ENCODE results near the gene GABBR1. TPM values are rescaled to one million over a fixed set of nuclear protein-coding genes. Genes with fewer than 3 reads are reported as not detected.

Gene GABBR1
- total RNA-seq, 1 experiment from 2014 or later = 146 TPM

GRCh38 chr6:29531668-29532067, 101.3 kb downstream of the GABBR1 start:
- Histone ChIP-seq H3K9ac (ENCODE audit: extremely low read depth, insufficient read length, low read length) (no peak overlapping the region), H2BK20ac (ENCODE audit: low read depth, low read length, poor library complexity, severe bottlenecking) (no peak overlapping the region), H2BK15ac (ENCODE audit: low read depth, low read length) (no peak overlapping the region), H2AFZ (ENCODE audit: low read length) (no peak overlapping the region), H3K4me2 (ENCODE audit: insufficient read depth, insufficient read length, low read length) (no peak overlapping the region), H4K91ac (ENCODE audit: insufficient read length, low read depth, low read length) (no peak overlapping the region), H3K27ac (ENCODE audit: insufficient read length, low read depth, low read length) (no peak overlapping the region), H3T11ph (ENCODE audit: low read length) (no peak overlapping the region), H3K4ac (ENCODE audit: low read depth, low read length) (no peak overlapping the region), H2AK5ac (ENCODE audit: insufficient read length, low read length) (no peak overlapping the region), H3K56ac (ENCODE audit: insufficient read length, low read depth, low read length) (no peak overlapping the region), H2BK12ac (ENCODE audit: insufficient read length, low read depth, low read length) (no peak overlapping the region), H3K9me3 (ENCODE audit: control insufficient read depth, low read depth, low read length) (no peaks in the 10 kb centered on the region), H3K18ac (ENCODE audit: insufficient read length, low read depth, low read length) (no peak overlapping the region), H2BK5ac (ENCODE audit: insufficient read length, low read length) (no peak overlapping the region), H3K79me1 (ENCODE audit: insufficient read depth, low read depth, low read length, poor library complexity, severe bottlenecking) (no peaks in the 10 kb centered on the region), H4K20me1 (ENCODE audit: control insufficient read depth, insufficient read depth, insufficient read length) (no peaks in the 10 kb centered on the region), H3K27me3 (ENCODE audit: insufficient read depth, low read length) (no peaks in the 10 kb centered on the region), H4K8ac (replicated peaks; ENCODE audit: insufficient read length, low read depth, low read length) (no peak overlapping the region), H3K4me1 (ENCODE audit: insufficient read depth, low read length) (no peaks in the 10 kb centered on the region), H3K14ac (ENCODE audit: insufficient read depth, low read length) (no peak overlapping the region), H3K79me2 (ENCODE audit: insufficient read depth, low read length) (no peaks in the 10 kb centered on the region), H4K5ac (ENCODE audit: insufficient read length, low read depth, low read length) (no peak overlapping the region), H3K23me2 (ENCODE audit: insufficient read length, low read depth, low read length, poor library complexity, severe bottlenecking) (no peaks in the 10 kb centered on the region), H3K23ac (ENCODE audit: insufficient read length, low read depth, low read length) (no peak overlapping the region), H2BK120ac (ENCODE audit: low read depth, low read length, poor library complexity, severe bottlenecking) (no peak overlapping the region)
- Mint-ChIP-seq H3K4me1 (no peaks in the 10 kb centered on the region), H3K9me3 (no peaks in the 10 kb centered on the region; a peak in 1 of 5 replicates), H3K36me3 (ENCODE audit: insufficient read depth in 1 of 3, low read depth in 3 of 3) (peaks cover 0 to 2% (median 0%) of the 10 kb centered on the region in 3 experiments; a peak in 2 of 7 replicates), H3K27me3 (ENCODE audit: low read depth) (peaks cover 2% of the 10 kb centered on the region; the same call in 1 of the 2 replicates), H3K4me3 (no peak overlapping the region), H3K27ac (no peak overlapping the region; a peak in 1 of 7 replicates)
- WGBS (ENCODE audit: extremely low coverage, insufficient read length, low lambda C conversion rate) = no CpG with 5 or more reads among the region's 3 CpGs
- TF ChIP-seq CTCF (conservative IDR thresholded peaks at IDR 0.05) = no peak
- no peak for DNase-seq
